Esophagus squamous epithelium (tissue), 4 donors: ENCODE results near the gene F11R.

Experiments
- POLR2A ChIP-seq, 4 donors: fragments of 450-650 bp; IDR thresholded peaks; one replicate each; pipeline ENCODE4 v1.6.1; 2017; ENCODE audit warnings: antibody characterized with exemption in 4 of 4, mild to moderate bottlenecking in 4 of 4, moderate library complexity in 3 of 4
- TF ChIP-seq, protein P1 (sequence below), 6 experiments: fragments of 450-650 bp in 4 of 6; fragments of 200-600 bp in 2 of 6; sonication (generic) in 2 of 6; IDR thresholded peaks; one replicate each; pipeline ENCODE4 v1.5.1; 2016 to 2019; ENCODE audit warnings: antibody characterized with exemption in 6 of 6, mild to moderate bottlenecking in 4 of 6, moderate library complexity in 4 of 6

DNA sequence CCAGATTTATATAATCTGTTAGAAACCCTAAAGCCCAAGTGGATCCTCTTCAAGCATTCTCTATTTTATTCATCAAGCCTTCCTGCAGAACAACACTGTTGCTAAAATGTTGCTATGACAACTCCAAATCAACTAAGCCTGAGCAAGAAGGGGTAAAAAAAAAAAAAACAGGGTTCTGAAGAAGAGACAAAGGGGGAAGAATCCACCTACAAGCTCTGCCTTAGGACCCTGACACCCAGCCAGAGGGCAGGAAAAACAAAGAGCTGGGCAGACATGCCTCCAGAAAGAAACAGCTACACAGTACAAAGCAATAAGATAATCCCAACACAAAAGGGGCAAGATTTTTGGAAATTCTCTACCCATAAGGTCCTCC, 23.6 kb upstream of the F11R start:
- TF ChIP-seq, protein P1, sequence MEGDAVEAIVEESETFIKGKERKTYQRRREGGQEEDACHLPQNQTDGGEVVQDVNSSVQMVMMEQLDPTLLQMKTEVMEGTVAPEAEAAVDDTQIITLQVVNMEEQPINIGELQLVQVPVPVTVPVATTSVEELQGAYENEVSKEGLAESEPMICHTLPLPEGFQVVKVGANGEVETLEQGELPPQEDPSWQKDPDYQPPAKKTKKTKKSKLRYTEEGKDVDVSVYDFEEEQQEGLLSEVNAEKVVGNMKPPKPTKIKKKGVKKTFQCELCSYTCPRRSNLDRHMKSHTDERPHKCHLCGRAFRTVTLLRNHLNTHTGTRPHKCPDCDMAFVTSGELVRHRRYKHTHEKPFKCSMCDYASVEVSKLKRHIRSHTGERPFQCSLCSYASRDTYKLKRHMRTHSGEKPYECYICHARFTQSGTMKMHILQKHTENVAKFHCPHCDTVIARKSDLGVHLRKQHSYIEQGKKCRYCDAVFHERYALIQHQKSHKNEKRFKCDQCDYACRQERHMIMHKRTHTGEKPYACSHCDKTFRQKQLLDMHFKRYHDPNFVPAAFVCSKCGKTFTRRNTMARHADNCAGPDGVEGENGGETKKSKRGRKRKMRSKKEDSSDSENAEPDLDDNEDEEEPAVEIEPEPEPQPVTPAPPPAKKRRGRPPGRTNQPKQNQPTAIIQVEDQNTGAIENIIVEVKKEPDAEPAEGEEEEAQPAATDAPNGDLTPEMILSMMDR (IDR thresholded peaks at IDR 0.05), result no peak
- TF ChIP-seq POLR2A (IDR thresholded peaks at IDR 0.05), result no peak
